Hematopoietic multipotent progenitor cell treated with erythropoietin and hydrocortisone succinate and interleukin-3 and kit ligand, for 8 days (in vitro differentiated cells): ENCODE results near the gene RASGRF2.
A peak's percentile ranks its signal among the peaks of the same experiment; 100 is the strongest.
"Not testable (repeated sequence)": the region's sequence is repeated elsewhere in the genome, so short reads cannot be mapped to it uniquely, and the experiment has no call there.

ENCODE experiments used
- DNase-seq: peaks from one replicate; pipeline ENCODE4 v3.0.0-alpha.2; 2015

The RASGRF2 gene

GRCh38 chr5:80987078-80987766 is 27.1 kb downstream of the RASGRF2 start:
- no peak for DNase-seq

GRCh38 chr5:80988419-80988935 is 28.3 kb downstream of the RASGRF2 start:
- no peak for DNase-seq

GRCh38 chr5:80989883-80990282 is 29.7 kb downstream of the RASGRF2 start:
- DNase-seq, result no peak

GRCh38 chr5:80990527-80990926 is 30.4 kb downstream of the RASGRF2 start:
- no peak for DNase-seq

- DNase-seq, result no peak
These were observed 30.8 kb downstream of the RASGRF2 start for GRCh38 chr5:80990971-80991370.

- DNase-seq, result no peak
These were observed 35.7 kb downstream of the RASGRF2 start for GRCh38 chr5:80995908-80996307.

GRCh38 chr5:80998590-80998979 is 38.4 kb downstream of the RASGRF2 start:
- no peak for DNase-seq

GRCh38 chr5:81003811-81004386 is 43.7 kb downstream of the RASGRF2 start:
- no peak for DNase-seq

GRCh38 chr5:81005708-81006107 is 45.5 kb downstream of the RASGRF2 start:
- no peak for DNase-seq

GRCh38 chr5:81006231-81006630 is 46.1 kb downstream of the RASGRF2 start:
- no peak for DNase-seq

GRCh38 chr5:81006947-81007636 is 46.9 kb downstream of the RASGRF2 start:
- no peak for DNase-seq

- DNase-seq, result no peak
These were observed 47.5 kb downstream of the RASGRF2 start for GRCh38 chr5:81007637-81008027.

GRCh38 chr5:81010336-81011169 is 50.4 kb downstream of the RASGRF2 start:
- DNase-seq, result no peak

- peak; percentile 20 for DNase-seq
These were observed 54.2 kb downstream of the RASGRF2 start for GRCh38 chr5:81014348-81014747.

GRCh38 chr5:81016116-81016515 is 56.0 kb downstream of the RASGRF2 start:
- DNase-seq, result no peak

GRCh38 chr5:81017320-81017719 is 57.2 kb downstream of the RASGRF2 start:
- DNase-seq, result no peak

GRCh38 chr5:81018608-81019007 is 58.4 kb downstream of the RASGRF2 start:
- not testable (repeated sequence) for DNase-seq

GRCh38 chr5:81019748-81020147 is 59.6 kb downstream of the RASGRF2 start:
- no peak for DNase-seq

GRCh38 chr5:81020478-81021167 is 60.5 kb downstream of the RASGRF2 start:
- DNase-seq, result no peak

- DNase-seq, result no peak
These were observed 61.3 kb downstream of the RASGRF2 start for GRCh38 chr5:81021486-81021885.

GRCh38 chr5:81021951-81022687 is 62.0 kb downstream of the RASGRF2 start:
- no peak for DNase-seq

GRCh38 chr5:81022688-81023084 is 62.5 kb downstream of the RASGRF2 start:
- no peak for DNase-seq
